ENCODE results near the gene DDX41.

DNA sequence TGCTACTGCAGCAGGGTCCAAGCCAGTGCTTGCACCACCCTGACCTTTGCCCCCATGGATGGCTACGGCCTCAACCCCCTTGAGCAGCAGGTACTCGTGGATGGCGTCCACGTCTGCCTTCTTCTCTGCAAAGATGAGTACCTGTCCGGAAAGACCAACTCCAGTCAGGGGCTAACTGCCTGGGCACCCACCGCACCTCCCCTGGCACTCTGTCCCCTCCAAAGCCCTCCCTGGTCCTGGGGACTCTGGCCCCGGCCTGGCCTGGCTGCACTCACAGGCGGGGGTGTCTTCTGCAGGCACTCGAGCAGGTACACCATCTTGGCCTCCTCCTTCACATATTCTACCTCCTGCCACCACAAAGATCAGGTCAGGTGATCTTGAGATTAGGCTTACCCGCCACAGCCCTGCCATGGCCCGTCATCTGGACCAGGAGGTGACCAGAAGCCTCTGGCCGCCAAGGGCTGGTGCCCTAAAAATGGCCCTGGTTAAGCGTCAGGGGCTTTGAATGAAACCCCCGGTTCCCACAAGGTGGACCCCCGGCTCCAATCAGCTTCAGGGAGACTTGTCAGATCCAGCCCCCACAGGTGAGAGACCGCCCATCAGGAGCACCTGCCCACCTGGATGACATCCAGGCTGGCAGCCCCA, 3.9 kb downstream of the DDX41 start:
- TF ChIP-seq, protein P1, sequence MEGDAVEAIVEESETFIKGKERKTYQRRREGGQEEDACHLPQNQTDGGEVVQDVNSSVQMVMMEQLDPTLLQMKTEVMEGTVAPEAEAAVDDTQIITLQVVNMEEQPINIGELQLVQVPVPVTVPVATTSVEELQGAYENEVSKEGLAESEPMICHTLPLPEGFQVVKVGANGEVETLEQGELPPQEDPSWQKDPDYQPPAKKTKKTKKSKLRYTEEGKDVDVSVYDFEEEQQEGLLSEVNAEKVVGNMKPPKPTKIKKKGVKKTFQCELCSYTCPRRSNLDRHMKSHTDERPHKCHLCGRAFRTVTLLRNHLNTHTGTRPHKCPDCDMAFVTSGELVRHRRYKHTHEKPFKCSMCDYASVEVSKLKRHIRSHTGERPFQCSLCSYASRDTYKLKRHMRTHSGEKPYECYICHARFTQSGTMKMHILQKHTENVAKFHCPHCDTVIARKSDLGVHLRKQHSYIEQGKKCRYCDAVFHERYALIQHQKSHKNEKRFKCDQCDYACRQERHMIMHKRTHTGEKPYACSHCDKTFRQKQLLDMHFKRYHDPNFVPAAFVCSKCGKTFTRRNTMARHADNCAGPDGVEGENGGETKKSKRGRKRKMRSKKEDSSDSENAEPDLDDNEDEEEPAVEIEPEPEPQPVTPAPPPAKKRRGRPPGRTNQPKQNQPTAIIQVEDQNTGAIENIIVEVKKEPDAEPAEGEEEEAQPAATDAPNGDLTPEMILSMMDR (IDR thresholded peaks at IDR 0.05; ENCODE audit: borderline replicate concordance, extremely low read depth, low read length, poor library complexity, severe bottlenecking): no peak
- TF ChIP-seq EZH2 (IDR thresholded peaks at IDR 0.05; ENCODE audit: borderline replicate concordance, low read depth, low read length, severe bottlenecking): no peak

Measured in DND-41 (cell line).